GM18507 (cell line): ENCODE data around the gene HMCN2.

Experiments
- DNase-seq: peaks from one replicate; pipeline ENCODE4 v3.0.0; 2011; ENCODE audit warnings: low read depth; ENCODE audit not compliant: insufficient read length; ENCODE audit errors: extremely low spot score
- FAIRE-seq: peaks from 2 replicates; lab custom pipeline; 2011; peaks lifted over from hg19 to GRCh38; lab: Jason Lieb, UNC

HMCN2 gene

GRCh38 chr9:130301483-130302286 lies 36.1 kb downstream of the HMCN2 start:
- DNase-seq, result no peak
- FAIRE-seq, result no peak

GRCh38 chr9:130302785-130303612 lies 37.4 kb downstream of the HMCN2 start:
- no peak for DNase-seq
- no peak for FAIRE-seq

GRCh38 chr9:130303613-130304055 lies 38.1 kb downstream of the HMCN2 start:
- FAIRE-seq (no peak), DNase-seq (no peak)

DNA sequence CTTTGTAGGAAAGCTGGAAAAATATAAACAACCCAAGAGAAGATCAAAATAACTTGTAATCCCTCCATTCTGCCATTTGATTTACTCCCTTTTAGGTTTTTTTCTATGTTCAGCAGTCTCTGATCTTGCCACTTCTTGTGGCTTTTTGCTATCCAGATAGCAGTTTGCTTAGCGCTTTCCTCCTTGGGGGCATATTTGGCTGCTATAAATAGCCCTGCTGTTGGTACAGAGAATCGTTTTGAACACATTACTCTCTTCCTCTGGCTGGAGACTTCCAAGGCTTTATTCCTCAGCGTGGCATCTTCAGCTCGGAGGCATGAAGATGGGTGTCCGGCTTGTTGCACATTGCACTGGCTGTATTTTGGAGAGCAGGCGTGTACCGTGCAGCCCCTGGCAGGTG lies 38.6 kb downstream of the HMCN2 start:
- FAIRE-seq, result no peak
- no peak for DNase-seq

DNA sequence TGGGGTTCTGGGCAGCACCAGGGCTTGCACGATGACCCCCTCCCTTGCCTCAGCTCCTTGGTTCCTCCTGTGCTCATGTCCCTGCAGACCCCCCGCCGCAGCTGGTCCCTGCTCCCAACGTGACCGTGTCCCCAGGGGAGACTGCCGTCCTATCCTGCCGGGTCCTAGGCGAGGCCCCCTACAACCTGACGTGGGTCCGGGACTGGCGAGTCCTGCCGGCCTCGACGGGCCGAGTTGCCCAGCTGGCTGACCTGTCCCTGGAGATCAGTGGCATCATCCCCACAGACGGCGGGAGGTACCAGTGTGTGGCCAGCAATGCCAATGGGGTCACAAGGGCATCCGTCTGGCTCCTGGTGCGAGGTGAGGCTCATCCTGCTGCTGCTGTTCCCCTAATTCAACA lies 39.1 kb downstream of the HMCN2 start:
- no peak for DNase-seq
- FAIRE-seq, result no peak

DNA sequence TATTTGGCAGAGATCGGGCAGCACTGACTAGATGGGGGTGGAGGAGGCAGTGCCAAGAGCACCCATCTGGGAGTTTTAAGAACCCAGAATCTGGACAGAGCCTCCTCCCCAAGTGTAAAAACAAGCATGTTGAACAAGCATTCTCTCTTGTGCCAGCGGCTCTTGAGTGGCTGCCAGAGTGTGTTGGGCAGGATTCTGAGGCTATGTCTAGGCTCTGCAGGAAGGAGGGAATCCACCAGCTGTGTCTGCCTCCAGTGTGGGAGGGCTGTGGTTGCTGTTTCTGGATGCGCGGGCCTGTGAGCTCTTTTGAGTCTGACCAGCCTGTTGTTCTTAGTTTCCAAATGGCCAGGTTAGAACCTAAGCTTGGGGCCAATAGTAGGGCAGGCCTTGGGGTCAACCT lies 39.8 kb downstream of the HMCN2 start:
- DNase-seq (no peak), FAIRE-seq (no peak)

GRCh38 chr9:130306823-130307666 lies 41.5 kb downstream of the HMCN2 start:
- DNase-seq, result no peak

GRCh38 chr9:130307667-130307943 lies 42.0 kb downstream of the HMCN2 start:
- FAIRE-seq, result no peak
- no peak for DNase-seq

More at GRCh38 chr9:130306823-130307666, 41.5 kb downstream of the HMCN2 start:
- no peak for FAIRE-seq

GRCh38 chr9:130308081-130308571 lies 42.6 kb downstream of the HMCN2 start:
- FAIRE-seq (no peak), DNase-seq (no peak)

- FAIRE-seq, result no peak
- DNase-seq, result no peak
Observed at GRCh38 chr9:130309689-130310455, 44.3 kb downstream of the HMCN2 start.

GRCh38 chr9:130310456-130310855 lies 44.9 kb downstream of the HMCN2 start:
- DNase-seq (no peak), FAIRE-seq (no peak)

GRCh38 chr9:130311003-130311402 lies 45.4 kb downstream of the HMCN2 start:
- no peak for FAIRE-seq
- no peak for DNase-seq

DNA sequence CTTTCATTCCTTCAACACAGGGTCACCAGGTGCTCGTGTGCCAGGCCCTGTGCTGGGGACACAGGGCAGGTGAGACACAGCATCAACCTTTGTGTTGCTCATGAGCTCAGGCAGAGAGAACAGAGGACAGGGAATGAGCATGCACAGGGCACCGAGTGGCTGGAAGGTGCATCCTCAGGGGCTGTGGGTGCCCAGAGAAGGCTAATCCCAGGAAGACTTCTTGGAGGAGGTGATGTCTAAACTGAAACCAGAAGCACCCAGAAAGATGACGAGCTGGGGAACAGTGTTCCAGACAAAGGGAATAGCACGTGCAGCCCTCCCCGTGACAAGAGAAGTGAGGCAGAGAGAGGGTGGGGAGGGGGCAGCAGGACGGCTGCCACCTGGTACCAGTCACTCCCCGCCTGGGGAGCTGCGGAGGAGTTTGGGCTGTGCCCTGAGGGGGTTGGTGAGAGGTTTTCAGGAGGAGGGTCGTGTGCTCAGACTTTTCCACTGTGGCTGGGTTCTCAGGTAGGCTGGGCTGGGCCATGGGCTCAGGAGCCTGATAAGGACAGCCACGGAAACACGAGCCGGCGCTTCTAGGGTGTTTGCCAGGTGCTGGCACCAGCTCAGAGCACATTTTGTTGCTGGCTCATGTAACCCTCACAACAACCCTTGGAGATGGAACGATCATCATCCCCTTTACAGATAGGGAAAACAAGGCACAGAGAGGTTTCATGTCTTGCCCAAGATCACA lies 46.0 kb downstream of the HMCN2 start:
- no peak for DNase-seq
- FAIRE-seq, result no peak

DNA sequence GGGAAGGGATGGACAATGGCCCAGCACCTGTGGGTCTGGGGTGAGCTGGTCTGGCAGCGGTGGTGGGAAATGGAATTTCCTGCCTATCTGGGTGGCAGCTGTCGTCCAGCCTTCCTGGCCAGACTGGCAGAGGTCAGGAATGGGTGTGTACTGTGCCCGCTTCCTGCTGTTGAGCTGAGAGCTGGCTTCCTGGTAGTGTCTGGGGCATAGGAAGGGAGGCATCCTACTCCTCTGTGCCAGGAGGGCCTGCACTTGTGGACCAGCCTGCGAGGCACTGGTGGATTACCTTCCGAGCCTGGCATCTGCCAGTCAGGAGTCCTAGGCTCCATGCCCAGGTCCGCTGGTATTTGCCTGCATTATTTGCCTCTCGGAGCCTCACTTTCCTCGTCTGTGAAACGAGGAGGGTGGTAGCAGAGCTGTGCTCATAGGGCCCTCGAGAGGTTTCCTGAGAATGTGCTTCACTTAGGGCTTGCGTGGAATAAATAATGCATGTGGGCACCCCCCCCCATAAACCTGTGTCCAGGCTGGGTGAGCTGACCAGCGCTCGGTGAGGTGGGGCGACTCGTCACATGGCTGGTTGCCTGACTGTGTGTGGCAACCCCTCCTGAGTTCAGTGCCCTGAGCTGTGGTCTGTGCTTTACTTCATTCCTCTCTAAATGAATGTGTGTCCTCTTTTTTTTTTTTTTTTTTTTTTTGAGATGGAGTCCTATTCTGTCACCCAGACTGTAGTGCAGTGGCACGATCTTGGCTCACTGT lies 47.7 kb downstream of the HMCN2 start:
- FAIRE-seq (no peak), DNase-seq (no peak)

DNA sequence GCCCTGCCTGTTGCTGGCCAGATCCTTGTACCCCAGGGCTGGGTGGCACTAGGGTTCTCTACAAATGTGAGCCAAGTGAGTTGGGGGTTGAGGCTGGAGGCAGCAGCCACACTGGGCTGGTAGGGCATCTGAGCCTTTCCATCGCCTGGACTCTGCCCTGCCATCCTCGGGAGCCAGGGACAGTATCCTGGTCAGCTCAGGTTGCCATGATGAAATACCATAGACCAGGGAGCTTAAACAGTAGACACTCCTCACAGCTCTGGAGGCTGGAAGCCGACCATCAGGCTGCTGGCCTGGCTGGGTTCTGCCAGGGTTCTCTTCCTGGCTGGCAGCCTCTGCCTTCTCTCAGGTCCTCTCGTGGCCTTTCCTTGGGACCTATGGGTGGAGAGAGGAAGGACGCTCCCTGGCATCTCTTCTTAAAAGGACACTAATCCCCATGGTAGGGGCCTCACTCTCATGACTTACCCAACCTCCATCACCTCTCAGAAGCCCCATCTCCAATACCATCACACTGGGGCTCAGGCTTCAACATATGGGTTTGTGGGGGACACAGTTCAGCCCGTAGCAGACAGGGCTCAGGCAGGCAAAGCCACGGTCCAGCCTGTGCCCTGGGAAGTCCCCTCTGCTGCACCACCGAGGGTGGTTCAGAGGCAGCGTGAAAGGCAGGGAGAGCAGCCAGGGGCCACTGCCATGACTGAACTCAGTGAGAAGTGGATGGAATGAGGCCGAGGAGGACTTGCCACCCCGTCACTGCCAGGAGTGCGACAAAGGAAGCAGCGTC lies 50.1 kb downstream of the HMCN2 start:
- FAIRE-seq (no peak), DNase-seq (no peak)

DNA sequence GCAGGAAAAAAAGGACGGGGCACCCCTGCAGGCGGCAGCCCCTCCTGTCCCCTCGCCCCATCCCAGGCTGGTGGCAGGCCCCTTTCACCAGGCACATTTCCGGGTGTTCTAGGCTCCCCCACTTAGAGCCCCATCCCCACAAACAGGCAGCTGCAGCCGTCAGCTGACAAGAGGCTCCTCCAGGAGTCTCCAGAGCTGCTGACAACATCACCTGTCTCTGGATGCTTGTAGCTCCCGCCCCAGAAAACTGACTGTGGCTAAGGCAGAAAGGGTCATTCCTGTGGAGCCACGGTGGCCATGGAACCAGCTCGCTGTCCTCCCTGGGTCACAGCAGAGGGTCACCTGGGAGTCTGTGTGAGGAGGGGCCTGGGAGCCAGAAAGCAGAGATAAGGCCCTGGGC lies 50.9 kb downstream of the HMCN2 start:
- no peak for FAIRE-seq
- no peak for DNase-seq

GRCh38 chr9:130319300-130319699 lies 53.7 kb downstream of the HMCN2 start:
- FAIRE-seq, result no peak
- no peak for DNase-seq
